Activated B cell treated with CpG ODN at 0.5 μM for 24 hours (primary cell): ENCODE data around the gene PPA1. TPM values are rescaled to one million over a fixed set of nuclear protein-coding genes. Genes with fewer than 3 reads are reported as not detected.

Experiments
- ATAC-seq: fragments of 200-7000 bp; cut with Tn5 transposase; one replicate; pipeline ENCODE4 v1.10.0; 2021; ENCODE audit warnings: low read depth, mild to moderate bottlenecking, moderate library complexity
- CTCF ChIA-PET: fragments of 350-600 bp; sonication (Branson Sonifier 250); formaldehyde crosslinking; loops from one replicate; lab custom pipeline; 2021; ENCODE audit warnings: antibody characterized with exemption; lab: Charles Lee
- POLR2A ChIA-PET: fragments of 350-600 bp; sonication (Branson Sonifier 250); formaldehyde crosslinking; loops from one replicate; lab custom pipeline; 2021; ENCODE audit warnings: antibody characterized with exemption; lab: Charles Lee
- DNase-seq: peaks from one replicate; pipeline ENCODE4 v3.0.0; 2022
- H3K27ac Mint-ChIP-seq: one replicate; pipeline ENCODE4 v1.8.0; 2020; ENCODE audit warnings: mixed read lengths
- H3K27me3 Mint-ChIP-seq: one replicate; pipeline ENCODE4 v1.8.0; 2021; ENCODE audit warnings: mixed read lengths
- H3K36me3 Mint-ChIP-seq: one replicate; pipeline ENCODE4 v1.8.0; 2021; ENCODE audit warnings: low read depth, mixed read lengths
- H3K4me1 Mint-ChIP-seq: one replicate; pipeline ENCODE4 v1.8.0; 2021; ENCODE audit warnings: mixed read lengths
- H3K4me3 Mint-ChIP-seq: one replicate; pipeline ENCODE4 v1.8.0; 2020; ENCODE audit warnings: mild to moderate bottlenecking, mixed read lengths
- H3K9me3 Mint-ChIP-seq: one replicate; pipeline ENCODE4 v1.8.0; 2020; ENCODE audit warnings: mixed read lengths
- CTCF ChIP-seq: fragments of 200-600 bp; IDR thresholded peaks from one replicate; pipeline ENCODE4 v1.8.0; 2022; ENCODE audit warnings: antibody characterized with exemption, mild to moderate bottlenecking
- intact Hi-C: fragments of 100-400 bp; cut with micrococcal nuclease; formaldehyde crosslinking; loops from one replicate; pipeline ENCODE4 v1.15.1; 2024
- total RNA-seq: library from RNA; stranded (reverse); gene quantifications from 2 replicates; pipeline ENCODE4 v1.2.3, GENCODE V29; 2022

PPA1 gene
- total RNA-seq, 1 donor from 2014 or later = 107 TPM

- DNase-seq (no peak), ATAC-seq (peak; percentile 42)
- POLR2A ChIA-PET = interaction anchor here (0.6 to 3.2 kb wide), 5 partner anchors 51 to 148 kb away, joined by 3 to 26 read pairs (median 4); partner anchors contain the start of gene SAR1A
- CTCF ChIA-PET = interaction anchor here (0.9 to 14.4 kb wide), 24 partner anchors 11 to 705 kb away, joined by 3 to 373 read pairs (median 6); partner anchors contain the start of genes EIF4EBP2 and PPA1
- H3K4me3 Mint-ChIP-seq = peak overlapping the region; percentile 25
- H3K9me3 Mint-ChIP-seq = no peaks in the 10 kb centered on the region
- no peak overlapping the region for H3K27ac Mint-ChIP-seq
- H3K4me1 Mint-ChIP-seq = peaks cover 17% of the 10 kb centered on the region
- peaks cover 20% of the 10 kb centered on the region for H3K36me3 Mint-ChIP-seq
- TF ChIP-seq CTCF = no peak
- intact Hi-C loops = loop anchor here (1.0 to 5.0 kb wide), 9 partner anchors 12 to 661 kb away; partner anchors contain the start of genes EIF4EBP2 and PPA1
- H3K27me3 Mint-ChIP-seq = no peaks in the 10 kb centered on the region
These were observed 12.2 kb downstream of the PPA1 start for GRCh38 chr10:70221030-70221429.

GRCh38 chr10:70212879-70213278 lies 20.4 kb downstream of the PPA1 start:
- DNase-seq (no peak), ATAC-seq (no peak)
- H3K9me3 Mint-ChIP-seq = no peaks in the 10 kb centered on the region
- H3K36me3 Mint-ChIP-seq = peaks cover 67% of the 10 kb centered on the region
- no peaks in the 10 kb centered on the region for H3K4me1 Mint-ChIP-seq
- ChIA-PET CTCF (no interaction called here), POLR2A (no interaction called here)
- H3K27me3 Mint-ChIP-seq = no peaks in the 10 kb centered on the region
- no peak overlapping the region for H3K27ac Mint-ChIP-seq
- H3K4me3 Mint-ChIP-seq = no peak overlapping the region
- TF ChIP-seq CTCF = no peak
- intact Hi-C loops = no loop called here

- Mint-ChIP-seq H3K27ac (no peak overlapping the region), H3K27me3 (no peaks in the 10 kb centered on the region), H3K4me3 (no peak overlapping the region), H3K4me1 (no peaks in the 10 kb centered on the region), H3K9me3 (no peaks in the 10 kb centered on the region), H3K36me3 (peaks cover 69% of the 10 kb centered on the region)
- ATAC-seq (no peak), DNase-seq (no peak)
- CTCF ChIA-PET = no interaction called here
- intact Hi-C loops = no loop called here
- POLR2A ChIA-PET = no interaction called here
- no peak for TF ChIP-seq CTCF
These were observed 21.0 kb downstream of the PPA1 start for GRCh38 chr10:70212277-70212676.

- TF ChIP-seq CTCF = no peak
- H3K4me3 Mint-ChIP-seq = no peak overlapping the region
- POLR2A ChIA-PET = interaction anchor here (0.6 to 0.7 kb wide), 3 partner anchors 40 to 250 kb away, joined by 3 to 4 read pairs (median 4); no protein-coding TSS in a partner anchor
- H3K27me3 Mint-ChIP-seq = no peaks in the 10 kb centered on the region
- H3K4me1 Mint-ChIP-seq = no peaks in the 10 kb centered on the region
- peaks cover 66% of the 10 kb centered on the region for H3K36me3 Mint-ChIP-seq
- intact Hi-C loops = no loop called here
- H3K27ac Mint-ChIP-seq = no peak overlapping the region
- CTCF ChIA-PET = no interaction called here
- ATAC-seq (no peak), DNase-seq (no peak)
- H3K9me3 Mint-ChIP-seq = no peaks in the 10 kb centered on the region
These were observed 26.5 kb downstream of the PPA1 start for GRCh38 chr10:70206762-70207161.

- Mint-ChIP-seq H3K27ac (no peak overlapping the region), H3K27me3 (no peaks in the 10 kb centered on the region), H3K4me3 (no peak overlapping the region), H3K9me3 (no peaks in the 10 kb centered on the region), H3K4me1 (no peaks in the 10 kb centered on the region), H3K36me3 (peaks cover 62% of the 10 kb centered on the region)
- TF ChIP-seq CTCF = no peak
- intact Hi-C loops = no loop called here
- ChIA-PET CTCF (no interaction called here), POLR2A (no interaction called here)
- DNase-seq (no peak), ATAC-seq (no peak)
These were observed 32.1 kb downstream of the PPA1 start for GRCh38 chr10:70201105-70201504.
